OCI-LY7 (cell line): ENCODE results near the gene PLS3. TPM values are rescaled to one million over a fixed set of nuclear protein-coding genes. Genes with fewer than 3 reads are reported as not detected.

Experiments
- BruUV-seq: library from RNA; stranded (reverse); fragments of 400-500 nt; replicated peaks from 2 replicates; lab custom pipeline; 2021; lab: Mats Ljungman, UMichigan
- CTCF ChIA-PET: fragments of 300-600 bp; sonication (Branson Sonifier 250); formaldehyde crosslinking; loops from one replicate; lab custom pipeline; 2022; ENCODE audit warnings: antibody characterized with exemption; ENCODE audit not compliant: unreplicated experiment; lab: Charles Lee
- POLR2A ChIA-PET: fragments of 300-600 bp; sonication (Branson Sonifier 250); formaldehyde crosslinking; loops from one replicate; lab custom pipeline; 2022; ENCODE audit warnings: antibody characterized with exemption; lab: Charles Lee
- DNase-seq: peaks from one replicate; pipeline ENCODE4 v3.0.0-alpha.2; 2015; ENCODE audit warnings: low spot score
- H2AFZ ChIP-seq: fragments of 200-600 bp; sonication (generic), shearing (Covaris generic); 2 replicates; pipeline ENCODE4 v1.6.1; 2014; ENCODE audit warnings: mild to moderate bottlenecking, antibody characterized with exemption, low read length, moderate library complexity
- H3K27ac ChIP-seq: fragments of 200-600 bp; sonication (generic); 2 replicates; pipeline ENCODE4 v1.5.1; 2014; ENCODE audit warnings: mixed run types, low read depth, mild to moderate bottlenecking, moderate library complexity, low read length, inconsistent platforms; ENCODE audit not compliant: poor library complexity, severe bottlenecking
- H3K36me3 ChIP-seq: fragments of 200-600 bp; sonication (generic); 2 replicates; pipeline ENCODE4 v1.6.1; 2014; ENCODE audit warnings: mild to moderate bottlenecking, antibody characterized with exemption, low read length, moderate library complexity, mixed read lengths; ENCODE audit not compliant: insufficient read depth
- H3K4me1 ChIP-seq: fragments of 200-600 bp; sonication (generic); 2 replicates; pipeline ENCODE4 v1.5.1; 2014; ENCODE audit warnings: mild to moderate bottlenecking, low read length; ENCODE audit not compliant: insufficient read depth, poor library complexity, severe bottlenecking
- H3K4me2 ChIP-seq: fragments of 200-600 bp; sonication (generic); 2 replicates; pipeline ENCODE4 v1.6.1; 2014; ENCODE audit warnings: mild to moderate bottlenecking, low read length
- H3K4me3 ChIP-seq: fragments of 200-600 bp; sonication (generic); 2 replicates; pipeline ENCODE4 v1.5.1; 2014; ENCODE audit warnings: mild to moderate bottlenecking, low read depth, low read length; ENCODE audit not compliant: poor library complexity, severe bottlenecking
- H3K79me2 ChIP-seq: fragments of 200-600 bp; sonication (generic); 2 replicates; pipeline ENCODE4 v1.6.1; 2016; ENCODE audit warnings: low read depth, mild to moderate bottlenecking, low read length, moderate library complexity, mixed read lengths; ENCODE audit not compliant: insufficient read depth
- H3K9me2 ChIP-seq: fragments of 200-600 bp; sonication (generic); 2 replicates; pipeline ENCODE4 v1.6.1; 2016; ENCODE audit warnings: mild to moderate bottlenecking, low read length, mixed read lengths; ENCODE audit not compliant: insufficient read depth
- H3K9me3 ChIP-seq: fragments of 200-600 bp; sonication (generic); 2 replicates; pipeline ENCODE4 v1.6.1; 2014; ENCODE audit warnings: mild to moderate bottlenecking, mixed run types, low read length, mixed read lengths
- H4K20me1 ChIP-seq: fragments of 200-600 bp; sonication (generic); 2 replicates; pipeline ENCODE4 v1.6.1; 2014; ENCODE audit warnings: mild to moderate bottlenecking, antibody characterized with exemption, low read length, moderate library complexity, mixed read lengths; ENCODE audit not compliant: insufficient read depth
- EZH2phosphoT487 ChIP-seq: fragments of 200-600 bp; sonication (generic); IDR thresholded peaks from 2 replicates; pipeline ENCODE4 v1.6.1; 2018; ENCODE audit warnings: low read depth, borderline replicate concordance, mild to moderate bottlenecking, mixed run types, antibody characterized with exemption, low read length, moderate library complexity, mixed read lengths
- intact Hi-C: fragments of 100-400 bp; cut with micrococcal nuclease; formaldehyde crosslinking; loops from one replicate; pipeline ENCODE4 v1.10.0; 2022; ENCODE audit not compliant: unreplicated experiment
- total RNA-seq, 2 experiments: library from RNA; depleted of rRNA in 1 of 2; stranded (reverse); fragments of >200 nt in 1 of 2; shearing (Covaris generic) in 1 of 2; gene quantifications; 2 replicates each; pipeline ENCODE4 v1.2.3, GENCODE V29; 2014 to 2022
- TF ChIP-seq, protein P1 (sequence below): fragments of 200-600 bp; sonication (generic); conservative IDR thresholded peaks from 2 replicates; pipeline ENCODE4 v1.5.1; 2014; ENCODE audit warnings: mild to moderate bottlenecking, antibody characterized with exemption, low read length, moderate library complexity, mixed read lengths

PLS3 gene
- total RNA-seq, 2 experiments from 2014 or later = not detected

DNA sequence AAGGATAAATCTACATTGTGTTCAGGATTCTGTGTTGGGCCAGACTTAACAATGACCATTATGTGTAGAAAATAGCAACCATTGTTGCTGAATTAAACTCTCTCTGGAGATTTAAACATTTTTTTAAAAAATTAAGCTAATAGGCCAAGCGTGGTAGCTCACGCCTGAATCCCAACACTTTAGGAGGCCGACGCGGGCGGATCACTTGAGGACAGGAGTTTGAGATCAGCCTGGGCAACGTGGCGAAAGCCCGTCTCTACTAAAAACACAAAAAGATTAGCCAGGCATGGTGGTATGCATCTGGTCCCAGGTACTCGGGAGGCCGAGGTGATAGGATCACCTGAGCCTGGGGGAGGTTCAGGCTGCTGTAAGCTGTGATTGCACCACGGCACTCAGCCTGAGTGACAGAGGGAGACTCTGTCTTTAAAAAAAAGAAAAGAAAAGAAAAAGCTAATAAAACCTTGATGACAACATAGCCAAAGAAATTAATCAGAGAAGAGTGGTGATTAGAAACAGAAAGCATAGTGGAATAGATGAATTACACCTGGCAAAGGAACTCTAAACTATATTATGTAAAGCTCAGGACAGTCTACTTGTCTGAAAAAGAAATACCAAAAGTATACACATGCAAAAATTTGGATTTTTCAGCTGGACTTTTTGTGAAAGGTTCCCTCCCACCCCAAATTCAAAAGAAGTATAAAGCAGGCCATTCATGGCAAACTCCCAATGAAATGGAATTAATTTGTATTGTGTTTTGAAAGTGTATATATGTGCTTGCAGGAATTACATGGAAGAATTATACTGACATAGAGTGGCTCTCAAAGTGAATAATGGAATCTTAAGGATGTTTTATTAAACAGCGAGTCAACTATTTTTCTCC, 21.9 kb downstream of the PLS3 start:
- no peak overlapping the region for H3K4me3 ChIP-seq
- H3K4me1 ChIP-seq = no peaks in the 10 kb centered on the region
- H3K9me3 ChIP-seq = no peaks in the 10 kb centered on the region
- DNase-seq = no peak
- POLR2A ChIA-PET = no interaction called here
- no peaks in the 10 kb centered on the region for H4K20me1 ChIP-seq
- no peaks in the 10 kb centered on the region for H3K9me2 ChIP-seq
- H2AFZ ChIP-seq = no peak overlapping the region
- no peak overlapping the region for H3K27ac ChIP-seq
- TF ChIP-seq EZH2phosphoT487 = no peak
- TF ChIP-seq, protein P1, sequence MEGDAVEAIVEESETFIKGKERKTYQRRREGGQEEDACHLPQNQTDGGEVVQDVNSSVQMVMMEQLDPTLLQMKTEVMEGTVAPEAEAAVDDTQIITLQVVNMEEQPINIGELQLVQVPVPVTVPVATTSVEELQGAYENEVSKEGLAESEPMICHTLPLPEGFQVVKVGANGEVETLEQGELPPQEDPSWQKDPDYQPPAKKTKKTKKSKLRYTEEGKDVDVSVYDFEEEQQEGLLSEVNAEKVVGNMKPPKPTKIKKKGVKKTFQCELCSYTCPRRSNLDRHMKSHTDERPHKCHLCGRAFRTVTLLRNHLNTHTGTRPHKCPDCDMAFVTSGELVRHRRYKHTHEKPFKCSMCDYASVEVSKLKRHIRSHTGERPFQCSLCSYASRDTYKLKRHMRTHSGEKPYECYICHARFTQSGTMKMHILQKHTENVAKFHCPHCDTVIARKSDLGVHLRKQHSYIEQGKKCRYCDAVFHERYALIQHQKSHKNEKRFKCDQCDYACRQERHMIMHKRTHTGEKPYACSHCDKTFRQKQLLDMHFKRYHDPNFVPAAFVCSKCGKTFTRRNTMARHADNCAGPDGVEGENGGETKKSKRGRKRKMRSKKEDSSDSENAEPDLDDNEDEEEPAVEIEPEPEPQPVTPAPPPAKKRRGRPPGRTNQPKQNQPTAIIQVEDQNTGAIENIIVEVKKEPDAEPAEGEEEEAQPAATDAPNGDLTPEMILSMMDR = no peak
- no peaks in the 10 kb centered on the region for H3K36me3 ChIP-seq
- CTCF ChIA-PET = no interaction called here
- H3K79me2 ChIP-seq = no peaks in the 10 kb centered on the region
- intact Hi-C loops = no loop called here
- H3K4me2 ChIP-seq = no peak overlapping the region
- BruUV-seq = no TSS peak

- H3K79me2 ChIP-seq = no peaks in the 10 kb centered on the region
- no peaks in the 10 kb centered on the region for H3K9me2 ChIP-seq
- CTCF ChIA-PET = no interaction called here
- no peak overlapping the region for H2AFZ ChIP-seq
- no TSS peak for BruUV-seq
- H3K4me3 ChIP-seq = no peak overlapping the region
- POLR2A ChIA-PET = no interaction called here
- no peaks in the 10 kb centered on the region for H3K4me1 ChIP-seq
- H3K36me3 ChIP-seq = no peaks in the 10 kb centered on the region
- H4K20me1 ChIP-seq = no peaks in the 10 kb centered on the region
- H3K4me2 ChIP-seq = no peak overlapping the region
- intact Hi-C loops = no loop called here
- no peaks in the 10 kb centered on the region for H3K9me3 ChIP-seq
- TF ChIP-seq, protein P1 = no peak
- no peak overlapping the region for H3K27ac ChIP-seq
- DNase-seq = no peak
These were observed 22.6 kb downstream of the PLS3 start for GRCh38 chrX:115583496-115584004.

GRCh38 chrX:115584696-115585095, 23.7 kb downstream of the PLS3 start:
- DNase-seq = no peak
- H3K9me2 ChIP-seq = no peaks in the 10 kb centered on the region
- ChIA-PET CTCF (no interaction called here), POLR2A (no interaction called here)
- intact Hi-C loops = no loop called here
- H3K79me2 ChIP-seq = no peaks in the 10 kb centered on the region
- BruUV-seq = no TSS peak
- H3K4me2 ChIP-seq = no peak overlapping the region
- H4K20me1 ChIP-seq = no peaks in the 10 kb centered on the region
- H3K9me3 ChIP-seq = no peaks in the 10 kb centered on the region
- no peak overlapping the region for H2AFZ ChIP-seq
- H3K4me3 ChIP-seq = no peak overlapping the region
- H3K4me1 ChIP-seq = no peaks in the 10 kb centered on the region
- no peaks in the 10 kb centered on the region for H3K36me3 ChIP-seq
- no peak overlapping the region for H3K27ac ChIP-seq
- TF ChIP-seq, protein P1 = no peak
- TF ChIP-seq EZH2phosphoT487 = no peak
